Activated T-helper 2 cell treated with anti-CD3 and anti-CD28 coated beads, Interferon-gamma antibody, Interleukin-2, Interleukin-4, amounts not matched to agents 10 μg/mL and 5 μg/mL and 100 μg/mL, durations not matched to agents 14 hours and 24 hours and 36 hours (primary cell): ENCODE data around the gene PTPRD. TPM values are rescaled to one million over a fixed set of nuclear protein-coding genes. Genes with fewer than 3 reads are reported as not detected.
"Not testable (repeated sequence)": the region's sequence is repeated elsewhere in the genome, so short reads cannot be mapped to it uniquely, and the experiment has no call there.

Source experiments
- DNase-seq: peaks from one replicate; pipeline ENCODE4 v3.0.0; 2021; ENCODE audit warnings: low spot score
- H3K27ac Mint-ChIP-seq: one replicate; pipeline ENCODE4 v1.8.0; 2021; ENCODE audit warnings: mixed read lengths
- H3K27me3 Mint-ChIP-seq: one replicate; pipeline ENCODE4 v1.8.0; 2021; ENCODE audit warnings: low read depth, mixed read lengths
- H3K36me3 Mint-ChIP-seq: one replicate; pipeline ENCODE4 v1.8.0; 2021; ENCODE audit warnings: low read depth, mixed read lengths
- H3K4me1 Mint-ChIP-seq: one replicate; pipeline ENCODE4 v1.8.0; 2021; ENCODE audit warnings: low read depth, mixed read lengths
- H3K4me3 Mint-ChIP-seq: one replicate; pipeline ENCODE4 v1.8.0; 2021; ENCODE audit warnings: low read depth, mild to moderate bottlenecking, moderate library complexity, mixed read lengths
- H3K9me3 Mint-ChIP-seq: one replicate; pipeline ENCODE4 v1.8.0; 2021; ENCODE audit warnings: mixed read lengths
- intact Hi-C: fragments of 100-400 bp; cut with micrococcal nuclease; formaldehyde crosslinking; loops from one replicate; pipeline ENCODE4 v1.15.1; 2023
- total RNA-seq: library from RNA; stranded (reverse); gene quantifications from 2 replicates; pipeline ENCODE4 v1.2.3, GENCODE V29; 2022

The PTPRD gene
- total RNA-seq, 1 donor from 2014 or later: 1.5 TPM

GRCh38 chr9:9170439-9171134 lies 1442.2 kb downstream of the PTPRD start:
- no peaks in the 10 kb centered on the region for H3K36me3 Mint-ChIP-seq
- H3K4me3 Mint-ChIP-seq: no peak overlapping the region
- intact Hi-C loops: no loop called here
- H3K9me3 Mint-ChIP-seq: peaks cover under 1% of the 10 kb centered on the region
- H3K27ac Mint-ChIP-seq: no peak overlapping the region
- no peaks in the 10 kb centered on the region for H3K27me3 Mint-ChIP-seq
- no peak for DNase-seq
- no peaks in the 10 kb centered on the region for H3K4me1 Mint-ChIP-seq

GRCh38 chr9:9142001-9142400 lies 1470.8 kb downstream of the PTPRD start:
- Mint-ChIP-seq H3K27ac (no peak overlapping the region), H3K27me3 (no peaks in the 10 kb centered on the region), H3K4me1 (no peaks in the 10 kb centered on the region), H3K9me3 (no peaks in the 10 kb centered on the region), H3K4me3 (no peak overlapping the region), H3K36me3 (no peaks in the 10 kb centered on the region)
- no peak for DNase-seq
- intact Hi-C loops: no loop called here

GRCh38 chr9:9133526-9133925 lies 1479.3 kb downstream of the PTPRD start:
- H3K4me3 Mint-ChIP-seq: no peak overlapping the region
- no peaks in the 10 kb centered on the region for H3K4me1 Mint-ChIP-seq
- H3K36me3 Mint-ChIP-seq: no peaks in the 10 kb centered on the region
- no peaks in the 10 kb centered on the region for H3K9me3 Mint-ChIP-seq
- H3K27me3 Mint-ChIP-seq: no peaks in the 10 kb centered on the region
- DNase-seq: no peak
- intact Hi-C loops: no loop called here
- H3K27ac Mint-ChIP-seq: no peak overlapping the region

GRCh38 chr9:9124616-9125015 lies 1488.2 kb downstream of the PTPRD start:
- Mint-ChIP-seq H3K36me3 (no peaks in the 10 kb centered on the region), H3K9me3 (peaks cover 3% of the 10 kb centered on the region), H3K27me3 (no peaks in the 10 kb centered on the region), H3K27ac (no peak overlapping the region), H3K4me1 (no peaks in the 10 kb centered on the region), H3K4me3 (no peak overlapping the region)
- intact Hi-C loops: no loop called here
- no peak for DNase-seq

GRCh38 chr9:9122230-9122875 lies 1490.4 kb downstream of the PTPRD start:
- H3K27ac Mint-ChIP-seq: no peak overlapping the region
- no peaks in the 10 kb centered on the region for H3K27me3 Mint-ChIP-seq
- DNase-seq: no peak
- intact Hi-C loops: no loop called here
- H3K4me1 Mint-ChIP-seq: no peaks in the 10 kb centered on the region
- H3K4me3 Mint-ChIP-seq: no peak overlapping the region
- no peaks in the 10 kb centered on the region for H3K36me3 Mint-ChIP-seq
- H3K9me3 Mint-ChIP-seq: peaks cover 3% of the 10 kb centered on the region

GRCh38 chr9:9117866-9118265 lies 1494.9 kb downstream of the PTPRD start:
- intact Hi-C loops: no loop called here
- no peak for DNase-seq
- H3K27ac Mint-ChIP-seq: no peak overlapping the region
- peaks cover 6% of the 10 kb centered on the region for H3K9me3 Mint-ChIP-seq
- H3K36me3 Mint-ChIP-seq: no peaks in the 10 kb centered on the region
- H3K27me3 Mint-ChIP-seq: no peaks in the 10 kb centered on the region
- no peak overlapping the region for H3K4me3 Mint-ChIP-seq
- no peaks in the 10 kb centered on the region for H3K4me1 Mint-ChIP-seq

GRCh38 chr9:9112001-9112720 lies 1500.6 kb downstream of the PTPRD start:
- H3K9me3 Mint-ChIP-seq: peaks cover 4% of the 10 kb centered on the region
- H3K27me3 Mint-ChIP-seq: no peaks in the 10 kb centered on the region
- intact Hi-C loops: no loop called here
- H3K27ac Mint-ChIP-seq: no peak overlapping the region
- DNase-seq: no peak
- no peaks in the 10 kb centered on the region for H3K4me1 Mint-ChIP-seq
- H3K36me3 Mint-ChIP-seq: no peaks in the 10 kb centered on the region
- no peak overlapping the region for H3K4me3 Mint-ChIP-seq

- no peaks in the 10 kb centered on the region for H3K4me1 Mint-ChIP-seq
- H3K27ac Mint-ChIP-seq: no peak overlapping the region
- no peak overlapping the region for H3K4me3 Mint-ChIP-seq
- DNase-seq: no peak
- intact Hi-C loops: no loop called here
- H3K27me3 Mint-ChIP-seq: no peaks in the 10 kb centered on the region
- no peaks in the 10 kb centered on the region for H3K9me3 Mint-ChIP-seq
- H3K36me3 Mint-ChIP-seq: no peaks in the 10 kb centered on the region
Observed at GRCh38 chr9:9108641-9109040, 1504.2 kb downstream of the PTPRD start.

GRCh38 chr9:9102295-9102694 lies 1510.5 kb downstream of the PTPRD start:
- no peaks in the 10 kb centered on the region for H3K36me3 Mint-ChIP-seq
- no peaks in the 10 kb centered on the region for H3K4me1 Mint-ChIP-seq
- H3K4me3 Mint-ChIP-seq: no peak overlapping the region
- no peak for DNase-seq
- no peaks in the 10 kb centered on the region for H3K9me3 Mint-ChIP-seq
- intact Hi-C loops: no loop called here
- H3K27ac Mint-ChIP-seq: no peak overlapping the region
- H3K27me3 Mint-ChIP-seq: no peaks in the 10 kb centered on the region

GRCh38 chr9:9100070-9100469 lies 1512.7 kb downstream of the PTPRD start:
- Mint-ChIP-seq H3K4me1 (no peaks in the 10 kb centered on the region), H3K27ac (no peak overlapping the region), H3K4me3 (no peak overlapping the region), H3K9me3 (peaks cover 3% of the 10 kb centered on the region), H3K27me3 (no peaks in the 10 kb centered on the region), H3K36me3 (no peaks in the 10 kb centered on the region)
- intact Hi-C loops: no loop called here
- no peak for DNase-seq

- H3K27ac Mint-ChIP-seq: no peak overlapping the region
- peaks cover 3% of the 10 kb centered on the region for H3K9me3 Mint-ChIP-seq
- DNase-seq: no peak
- no peaks in the 10 kb centered on the region for H3K27me3 Mint-ChIP-seq
- intact Hi-C loops: no loop called here
- no peaks in the 10 kb centered on the region for H3K36me3 Mint-ChIP-seq
- H3K4me1 Mint-ChIP-seq: no peaks in the 10 kb centered on the region
- H3K4me3 Mint-ChIP-seq: no peak overlapping the region
Observed at GRCh38 chr9:9099646-9100045, 1513.2 kb downstream of the PTPRD start.

GRCh38 chr9:9097254-9097653 lies 1515.5 kb downstream of the PTPRD start:
- H3K27ac Mint-ChIP-seq, H3K36me3 Mint-ChIP-seq, H3K4me3 Mint-ChIP-seq, H3K9me3 Mint-ChIP-seq, DNase-seq, intact Hi-C loops, H3K4me1 Mint-ChIP-seq, H3K27me3 Mint-ChIP-seq: not testable (repeated sequence)

- Mint-ChIP-seq H3K9me3 (peaks cover 3% of the 10 kb centered on the region), H3K36me3 (no peaks in the 10 kb centered on the region), H3K27me3 (no peaks in the 10 kb centered on the region), H3K27ac (no peak overlapping the region), H3K4me1 (no peaks in the 10 kb centered on the region), H3K4me3 (no peak overlapping the region)
- no peak for DNase-seq
- intact Hi-C loops: no loop called here
Observed at GRCh38 chr9:9091387-9091786, 1521.4 kb downstream of the PTPRD start.
